ENCODE data around the gene YIPF5.

- TF ChIP-seq CTCF (IDR thresholded peaks at IDR 0.05), result no peak
- no peak for TF ChIP-seq ZFX (IDR thresholded peaks at IDR 0.05; ENCODE audit: borderline replicate concordance)
Observed at GRCh38 chr5:144151026-144151425, 19.4 kb downstream of the YIPF5 start.
